ENCODE data around the gene CCDC24. TPM values are rescaled to one million over a fixed set of nuclear protein-coding genes. Genes with fewer than 3 reads are reported as not detected.

Gene CCDC24
- total and polyA plus RNA-seq, 9 of the 15 experiments (the other 6 are each of a cell fraction or from before 2014, with no cell fraction given): 0.31 to 4.5 (median 1.5) TPM

DNA sequence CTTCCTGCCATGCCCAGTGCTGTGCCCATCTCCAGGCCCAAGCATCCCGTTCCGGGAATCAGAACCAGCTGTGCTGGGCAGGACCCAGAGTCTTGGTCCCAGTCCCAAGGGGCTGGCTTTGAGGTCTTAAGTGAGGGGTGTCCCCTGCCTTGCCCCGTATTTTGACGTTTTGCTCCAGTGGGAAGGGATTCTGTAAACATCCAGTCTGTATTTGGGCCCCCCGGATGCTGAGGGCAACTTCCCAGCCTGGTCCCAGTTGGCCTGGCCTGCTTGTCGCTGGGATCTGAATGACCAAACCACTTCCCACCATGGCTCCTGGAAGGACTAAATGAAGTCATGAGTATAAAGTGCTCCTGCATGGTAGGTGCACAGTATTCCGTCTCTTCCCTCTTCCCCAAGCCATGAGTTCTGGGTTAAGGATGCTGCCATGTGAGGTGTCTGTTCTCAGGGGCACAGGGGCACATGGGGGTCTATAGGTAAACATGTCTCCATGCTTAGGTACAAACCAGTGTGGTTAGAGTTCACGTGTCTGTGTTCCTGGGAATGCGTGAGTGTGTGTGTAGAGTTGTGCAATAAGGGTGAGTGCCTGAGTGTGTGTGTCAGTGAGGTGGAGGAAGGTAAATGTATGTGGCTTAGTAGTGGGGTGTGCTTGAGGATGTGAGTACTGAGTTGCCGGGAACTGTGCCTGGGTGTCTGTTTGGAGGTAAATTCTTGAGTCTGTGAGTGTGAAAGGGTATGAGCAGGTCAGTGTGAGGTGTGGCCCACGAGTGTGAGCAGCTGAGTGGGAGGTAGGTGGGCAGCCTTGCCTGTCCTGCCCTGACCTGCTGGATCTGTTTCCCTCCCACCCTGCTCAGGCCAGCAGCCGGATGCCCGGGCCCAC lies 10.9 kb upstream of the CCDC24 start:
- no peaks in the 10 kb centered on the region for H3K27me3 ChIP-seq (ENCODE audit: control insufficient read depth in 2 of 2, insufficient read depth in 2 of 2, low read length in 2 of 2)
- peaks cover 80% of the 10 kb centered on the region for H3K36me3 ChIP-seq (ENCODE audit: control insufficient read depth, insufficient read depth, low read length)
- peaks cover 21% of the 10 kb centered on the region for H3K9me1 ChIP-seq (ENCODE audit: control insufficient read depth, insufficient read depth, low read length)
- BruUV-seq (replicated peaks): no TSS peak
- peak overlapping the region; percentile 79 for H3K27ac ChIP-seq (ENCODE audit: extremely low read depth, low read depth, low read length)
- peaks cover 48 to 83% of the 10 kb centered on the region in 2 experiments for H3K4me1 ChIP-seq (replicated peaks in 1 of 2; ENCODE audit: control insufficient read depth in 2 of 2, insufficient read depth in 2 of 2, low read length in 2 of 2)
- H3K79me2 ChIP-seq (ENCODE audit: control insufficient read depth, insufficient read depth, low read length): peaks cover 73% of the 10 kb centered on the region
- peak overlapping the region; percentile 75 to 99 for H3K9ac ChIP-seq (ENCODE audit: insufficient read depth in 1 of 2, low read depth in 2 of 2, low read length in 2 of 2)
- no peak for ATAC-seq
- DNase-seq (ENCODE audit: extremely low read depth in 1 of 4, low spot score in 3 of 4): no peak
- peak overlapping the region; percentile 17; the same call in 1 of the 2 replicates for H2AFZ ChIP-seq (ENCODE audit: low read depth, low read length)
- H3K9me3 ChIP-seq (replicated peaks; ENCODE audit: control insufficient read depth, insufficient read depth, low read depth, low read length): no peaks in the 10 kb centered on the region
- CTCF ChIA-PET (ENCODE audit: low intra/inter-chr PET ratio): no interaction called here
- peaks cover 32% of the 10 kb centered on the region for H4K20me1 ChIP-seq (replicated peaks; ENCODE audit: control insufficient read depth, insufficient read depth, low read length)
- intact Hi-C loops (cut with micrococcal nuclease) (no loop called here), in situ Hi-C loops (cut with MboI) (no loop called here)
- peak; percentile 86 for FAIRE-seq
- 33% methylated on average over 13 of the region's 13 CpGs for WGBS (ENCODE audit: insufficient coverage, low coverage, missing lambda C conversion rate)
- POLR2A ChIA-PET: interaction anchor here (0.5 to 1.1 kb wide), 4 partner anchors 8 to 12 kb away, joined by 3 to 4 read pairs (median 3); no protein-coding TSS in a partner anchor
- peak overlapping the region; percentile 86 for H3K4me2 ChIP-seq (ENCODE audit: insufficient read depth, low read length)
- H3K4me3 ChIP-seq: peak overlapping the region; percentile 47
- TF ChIP-seq SMARCC2 (IDR thresholded peaks at IDR 0.05; ENCODE audit: low read depth): no peak
- peak; percentile 10; the same call in 1 of the 2 replicates for TF ChIP-seq STAT5A (IDR thresholded peaks at IDR 0.05; ENCODE audit: borderline replicate concordance, low read length)
- TF ChIP-seq FOXO4 (CRISPR knock-in tag; IDR thresholded peaks at IDR 0.05): no peak
- no peak for TF ChIP-seq HDAC6 (IDR thresholded peaks at IDR 0.05; ENCODE audit: low read depth, low read length)
- peak; percentile 17; the same call in 1 of the 2 replicates for TF ChIP-seq TFAP4 (CRISPR knock-in tag; IDR thresholded peaks at IDR 0.05; ENCODE audit: borderline replicate concordance)
- 0 out of 2 replicates have a peak, but pooled peaks have one; percentile 15 for TF ChIP-seq DPF2 (IDR thresholded peaks at IDR 0.05)
- no peak for TF ChIP-seq NFATC3 (IDR thresholded peaks at IDR 0.05)
- TF ChIP-seq CBFA2T3 (IDR thresholded peaks at IDR 0.05): no peak
- 0 out of 2 replicates have a peak, but pooled peaks have one; percentile 27 for TF ChIP-seq POLR2A (conservative IDR thresholded peaks at IDR 0.05)
- TF ChIP-seq HDGF (IDR thresholded peaks at IDR 0.05): peak; percentile 70; the same call in 1 of the 2 replicates
- TF ChIP-seq BDP1 (IDR thresholded peaks at IDR 0.05; ENCODE audit: insufficient read depth, insufficient read length): no peak
- TF ChIP-seq NR2C1 (IDR thresholded peaks at IDR 0.05): no peak
- no peak for TF ChIP-seq NR2C1 (tag; IDR thresholded peaks at IDR 0.05)
- TF ChIP-seq, protein P1, sequence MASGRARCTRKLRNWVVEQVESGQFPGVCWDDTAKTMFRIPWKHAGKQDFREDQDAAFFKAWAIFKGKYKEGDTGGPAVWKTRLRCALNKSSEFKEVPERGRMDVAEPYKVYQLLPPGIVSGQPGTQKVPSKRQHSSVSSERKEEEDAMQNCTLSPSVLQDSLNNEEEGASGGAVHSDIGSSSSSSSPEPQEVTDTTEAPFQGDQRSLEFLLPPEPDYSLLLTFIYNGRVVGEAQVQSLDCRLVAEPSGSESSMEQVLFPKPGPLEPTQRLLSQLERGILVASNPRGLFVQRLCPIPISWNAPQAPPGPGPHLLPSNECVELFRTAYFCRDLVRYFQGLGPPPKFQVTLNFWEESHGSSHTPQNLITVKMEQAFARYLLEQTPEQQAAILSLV (tag; IDR thresholded peaks at IDR 0.05): peak; percentile 55; the same call in 1 of the 2 replicates
- no peak for TF ChIP-seq HEY1 (CRISPR knock-in tag; IDR thresholded peaks at IDR 0.05; ENCODE audit: borderline replicate concordance)
- no peak for TF ChIP-seq RCOR1 (IDR thresholded peaks at IDR 0.05; ENCODE audit: borderline replicate concordance in 1 of 2, low read depth in 2 of 2, low read length in 2 of 2)
- no peak for TF ChIP-seq MNT (conservative IDR thresholded peaks at IDR 0.05)
- TF ChIP-seq ELF4 (CRISPR knock-in tag; IDR thresholded peaks at IDR 0.05): no peak
